ENCODE measurements around the gene CELSR3. TPM values are rescaled to one million over a fixed set of nuclear protein-coding genes. Genes with fewer than 3 reads are reported as not detected.

CELSR3 gene
- total RNA-seq, 2 experiments from 2014 or later: 4.9 to 5.1 TPM

- CTCF ChIA-PET: interaction anchor here (1.7 kb wide), 1 partner anchor 252 kb away, joined by 3 read pairs; no protein-coding TSS in a partner anchor
- Mint-ChIP-seq H3K27me3 (ENCODE audit: low read depth) (no peaks in the 10 kb centered on the region), H3K9me3 (no peaks in the 10 kb centered on the region), H3K36me3 (ENCODE audit: low read depth) (no peaks in the 10 kb centered on the region), H3K4me1 (ENCODE audit: low read depth) (peaks cover 16% of the 10 kb centered on the region), H3K4me3 (no peak overlapping the region), H3K27ac (no peak overlapping the region)
- intact Hi-C loops (cut with micrococcal nuclease): no loop called here
- DNase-seq: no peak
These were observed 9.6 kb downstream of the CELSR3 start for GRCh38 chr3:48652923-48653715.

- CTCF ChIA-PET: interaction anchor here (0.6 to 1.7 kb wide), 2 partner anchors 28 to 251 kb away, joined by 3 to 5 read pairs; no protein-coding TSS in a partner anchor
- Mint-ChIP-seq H3K36me3 (ENCODE audit: low read depth) (peaks cover 1% of the 10 kb centered on the region), H3K27ac (no peak overlapping the region)
These were observed 10.9 kb downstream of the CELSR3 start for GRCh38 chr3:48651771-48652170.

GRCh38 chr3:48650723-48651122 is 12.0 kb downstream of the CELSR3 start:
- intact Hi-C loops (cut with micrococcal nuclease): no loop called here
- CTCF ChIA-PET: interaction anchor here (0.8 kb wide), 1 partner anchor 97 kb away, joined by 4 read pairs; no protein-coding TSS in a partner anchor
- H3K4me3 Mint-ChIP-seq: no peak overlapping the region
- no peak for DNase-seq
- peaks cover 2% of the 10 kb centered on the region for H3K36me3 Mint-ChIP-seq (ENCODE audit: low read depth)
- no peak overlapping the region for H3K27ac Mint-ChIP-seq
- H3K9me3 Mint-ChIP-seq: no peaks in the 10 kb centered on the region
- H3K4me1 Mint-ChIP-seq (ENCODE audit: low read depth): peaks cover 7% of the 10 kb centered on the region
- no peaks in the 10 kb centered on the region for H3K27me3 Mint-ChIP-seq (ENCODE audit: low read depth)

More at GRCh38 chr3:48651771-48652170, 10.9 kb downstream of the CELSR3 start:
- no peak for DNase-seq
- no peaks in the 10 kb centered on the region for H3K9me3 Mint-ChIP-seq
- H3K27me3 Mint-ChIP-seq (ENCODE audit: low read depth): no peaks in the 10 kb centered on the region
- no peak overlapping the region for H3K4me3 Mint-ChIP-seq
- H3K4me1 Mint-ChIP-seq (ENCODE audit: low read depth): peaks cover 10% of the 10 kb centered on the region
- intact Hi-C loops (cut with micrococcal nuclease): no loop called here

GRCh38 chr3:48648188-48648850 is 14.4 kb downstream of the CELSR3 start:
- Mint-ChIP-seq H3K4me3 (no peak overlapping the region), H3K9me3 (no peaks in the 10 kb centered on the region), H3K36me3 (ENCODE audit: low read depth) (peaks cover 2% of the 10 kb centered on the region), H3K4me1 (ENCODE audit: low read depth) (peaks cover 2% of the 10 kb centered on the region), H3K27ac (no peak overlapping the region), H3K27me3 (ENCODE audit: low read depth) (no peaks in the 10 kb centered on the region)
- no peak for DNase-seq
- intact Hi-C loops (cut with micrococcal nuclease): no loop called here
- CTCF ChIA-PET: interaction anchor here (0.7 kb wide), 1 partner anchor 12 kb away, joined by 5 read pairs; no protein-coding TSS in a partner anchor

DNA sequence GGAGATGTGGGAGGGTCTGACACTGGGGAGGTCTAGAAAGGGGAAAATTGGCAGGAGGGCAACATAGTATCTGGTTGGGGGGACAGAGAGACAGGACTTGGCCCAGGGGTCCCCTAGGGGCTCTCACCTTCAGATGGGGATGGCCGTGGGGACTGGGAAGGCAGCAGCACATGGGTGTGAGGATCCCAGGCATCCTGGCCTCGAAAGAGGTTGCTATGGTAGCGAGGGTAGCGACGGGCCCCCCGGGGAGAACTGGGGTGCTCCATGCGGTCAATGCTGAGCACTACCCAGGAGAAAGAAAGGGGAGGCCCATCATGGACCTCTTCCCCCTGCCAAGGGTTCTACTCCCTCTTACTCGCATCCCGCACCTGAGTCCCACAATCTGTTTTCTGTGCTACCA is 15.0 kb downstream of the CELSR3 start:
- Mint-ChIP-seq H3K4me1 (ENCODE audit: low read depth) (peaks cover 2% of the 10 kb centered on the region), H3K9me3 (no peaks in the 10 kb centered on the region), H3K27me3 (ENCODE audit: low read depth) (no peaks in the 10 kb centered on the region), H3K27ac (no peak overlapping the region), H3K36me3 (ENCODE audit: low read depth) (peaks cover 2% of the 10 kb centered on the region), H3K4me3 (no peak overlapping the region)
- CTCF ChIA-PET: no interaction called here
- DNase-seq: no peak
- intact Hi-C loops (cut with micrococcal nuclease): no loop called here

DNA sequence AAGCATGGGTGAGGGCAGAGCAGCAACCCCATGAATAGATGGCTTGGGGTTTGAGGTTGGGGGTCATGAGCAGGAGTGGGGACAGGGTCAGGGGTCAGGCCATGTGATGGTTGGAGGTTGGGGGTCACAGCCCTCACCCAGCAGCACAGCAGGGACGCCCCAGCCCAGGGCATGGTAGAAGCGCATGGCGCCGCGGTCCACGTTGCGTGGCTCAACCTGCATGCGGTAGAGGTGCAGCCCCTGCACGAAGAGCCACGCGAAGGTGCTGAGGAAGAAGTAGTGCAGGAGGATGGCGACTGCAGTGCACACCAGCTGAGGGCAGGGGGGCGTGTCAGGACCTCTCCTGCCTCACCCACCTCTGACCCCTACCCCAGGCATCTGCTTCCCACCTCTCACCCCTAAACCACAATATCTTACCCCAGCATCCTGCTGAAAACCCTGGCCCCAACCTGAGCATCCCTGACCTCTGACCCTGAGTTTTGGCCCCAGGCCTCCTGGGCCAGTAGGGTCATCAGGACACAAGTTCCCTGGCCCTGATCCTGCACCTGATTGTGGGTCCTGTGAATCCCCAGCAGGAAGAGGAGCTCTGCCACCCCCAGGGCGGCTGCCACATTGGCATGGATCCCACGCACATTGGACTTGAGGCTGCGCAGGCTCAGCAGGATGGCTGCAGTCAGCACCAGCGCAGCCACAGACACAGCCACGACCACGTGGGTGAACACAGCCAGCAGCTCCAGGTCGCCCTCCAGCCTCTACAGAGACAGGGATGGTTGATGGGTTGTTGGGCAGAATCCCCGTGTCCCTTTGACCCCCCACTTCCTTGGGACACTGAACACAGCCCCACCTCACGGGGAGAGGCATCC is 17.6 kb downstream of the CELSR3 start:
- H3K27ac Mint-ChIP-seq: no peak overlapping the region
- H3K27me3 Mint-ChIP-seq (ENCODE audit: low read depth): no peaks in the 10 kb centered on the region
- intact Hi-C loops (cut with micrococcal nuclease): no loop called here
- H3K36me3 Mint-ChIP-seq (ENCODE audit: low read depth): peaks cover 2% of the 10 kb centered on the region
- CTCF ChIA-PET: no interaction called here
- H3K4me3 Mint-ChIP-seq: no peak overlapping the region
- no peak for DNase-seq
- no peaks in the 10 kb centered on the region for H3K9me3 Mint-ChIP-seq
- H3K4me1 Mint-ChIP-seq (ENCODE audit: low read depth): peaks cover 2% of the 10 kb centered on the region

DNA sequence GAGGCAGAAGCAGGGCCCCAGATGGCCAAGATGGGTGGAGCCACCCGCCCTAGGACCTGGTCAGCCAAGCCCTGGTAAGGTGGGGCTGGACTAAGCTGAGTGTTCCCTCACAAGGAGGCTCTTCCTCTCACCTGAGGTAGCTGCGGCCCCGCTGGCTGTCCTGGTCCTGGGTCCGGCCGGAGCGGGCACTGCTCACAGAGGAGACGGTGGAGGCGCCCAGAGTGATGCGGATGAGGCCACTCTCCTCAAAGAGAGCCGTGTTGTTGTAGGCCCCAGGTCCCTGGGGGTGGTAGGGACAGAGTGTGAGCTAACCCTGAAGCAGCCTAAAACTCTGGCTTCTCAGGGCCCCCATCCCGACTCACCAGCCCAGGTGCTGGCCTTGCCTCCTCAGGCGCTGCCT is 20.1 kb downstream of the CELSR3 start:
- intact Hi-C loops (cut with micrococcal nuclease): no loop called here
- CTCF ChIA-PET: no interaction called here
- no peak overlapping the region for H3K27ac Mint-ChIP-seq
- no peak for DNase-seq
- H3K36me3 Mint-ChIP-seq (ENCODE audit: low read depth): peaks cover 6% of the 10 kb centered on the region
- no peak overlapping the region for H3K4me3 Mint-ChIP-seq
- H3K4me1 Mint-ChIP-seq (ENCODE audit: low read depth): peaks cover 2% of the 10 kb centered on the region
- H3K9me3 Mint-ChIP-seq: no peaks in the 10 kb centered on the region
- H3K27me3 Mint-ChIP-seq (ENCODE audit: low read depth): no peaks in the 10 kb centered on the region

DNA sequence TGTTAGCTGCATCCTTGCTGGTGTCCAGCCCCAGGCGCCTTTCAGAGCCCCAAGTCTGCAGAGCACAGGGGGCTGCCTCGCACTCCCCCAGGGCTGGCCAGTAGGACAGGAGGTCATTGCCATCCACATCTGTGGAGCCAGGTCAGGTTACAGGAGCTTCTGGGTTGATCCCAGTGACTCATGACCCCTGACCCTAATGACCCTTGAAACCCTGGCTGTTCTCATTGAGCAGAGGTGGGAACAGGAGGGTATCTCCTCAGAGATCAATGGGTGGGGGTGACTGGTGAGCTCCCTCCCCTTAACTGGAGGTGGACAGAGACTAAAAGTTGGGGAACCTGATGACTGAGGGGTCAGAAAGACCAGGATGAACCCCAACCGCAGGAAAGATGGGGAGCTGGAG is 21.3 kb downstream of the CELSR3 start:
- Mint-ChIP-seq H3K9me3 (no peaks in the 10 kb centered on the region), H3K4me3 (no peak overlapping the region), H3K36me3 (ENCODE audit: low read depth) (peaks cover 3% of the 10 kb centered on the region), H3K27ac (no peak overlapping the region), H3K27me3 (ENCODE audit: low read depth) (no peaks in the 10 kb centered on the region), H3K4me1 (ENCODE audit: low read depth) (peaks cover 4% of the 10 kb centered on the region)
- CTCF ChIA-PET: interaction anchor here (0.6 kb wide), 1 partner anchor 229 kb away, joined by 3 read pairs; no protein-coding TSS in a partner anchor
- intact Hi-C loops (cut with micrococcal nuclease): no loop called here
- DNase-seq: no peak

DNA sequence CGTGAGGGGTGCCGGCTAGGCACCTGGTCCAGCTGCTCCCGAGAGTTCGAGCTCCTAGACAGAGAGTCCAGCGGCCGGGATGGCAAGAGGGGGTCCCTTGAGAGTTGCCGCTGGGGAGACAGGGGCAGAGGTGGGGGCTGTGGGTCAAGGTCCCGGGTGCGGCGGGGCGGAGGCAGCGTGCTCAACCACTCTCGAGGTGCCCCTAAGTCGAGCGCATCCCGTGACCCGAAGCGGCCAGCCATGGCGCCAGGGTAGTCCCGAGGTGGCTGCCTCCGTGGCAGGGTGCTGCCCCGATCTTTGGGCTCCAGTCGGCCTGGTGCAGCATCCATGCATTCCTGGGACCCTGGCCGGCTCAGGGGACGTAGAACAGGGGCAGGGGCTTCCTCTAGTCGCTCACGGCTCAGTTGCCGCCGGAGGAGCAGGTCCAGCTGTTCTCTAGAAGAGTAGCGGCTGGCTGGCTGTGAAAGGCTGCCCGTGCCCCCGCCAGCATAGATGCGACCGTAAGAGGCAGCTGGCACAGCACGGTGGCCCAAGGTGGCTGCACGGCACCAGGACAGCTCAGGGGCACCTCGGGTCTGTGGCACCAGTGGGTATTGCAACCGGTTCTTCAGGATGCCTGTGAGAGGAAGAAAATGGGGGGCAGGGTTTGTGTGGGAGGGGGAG is 22.6 kb downstream of the CELSR3 start:
- Mint-ChIP-seq H3K27me3 (ENCODE audit: low read depth) (no peaks in the 10 kb centered on the region), H3K4me1 (ENCODE audit: low read depth) (peaks cover 11% of the 10 kb centered on the region), H3K9me3 (no peaks in the 10 kb centered on the region), H3K36me3 (ENCODE audit: low read depth) (peaks cover 3% of the 10 kb centered on the region), H3K4me3 (no peak overlapping the region), H3K27ac (no peak overlapping the region)
- CTCF ChIA-PET: no interaction called here
- no peak for DNase-seq
- intact Hi-C loops (cut with micrococcal nuclease): loop anchor here (10.0 kb wide), 1 partner anchor 195 kb away; the partner anchor contains the start of genes ATRIP, CCDC51 and TMA7

DNA sequence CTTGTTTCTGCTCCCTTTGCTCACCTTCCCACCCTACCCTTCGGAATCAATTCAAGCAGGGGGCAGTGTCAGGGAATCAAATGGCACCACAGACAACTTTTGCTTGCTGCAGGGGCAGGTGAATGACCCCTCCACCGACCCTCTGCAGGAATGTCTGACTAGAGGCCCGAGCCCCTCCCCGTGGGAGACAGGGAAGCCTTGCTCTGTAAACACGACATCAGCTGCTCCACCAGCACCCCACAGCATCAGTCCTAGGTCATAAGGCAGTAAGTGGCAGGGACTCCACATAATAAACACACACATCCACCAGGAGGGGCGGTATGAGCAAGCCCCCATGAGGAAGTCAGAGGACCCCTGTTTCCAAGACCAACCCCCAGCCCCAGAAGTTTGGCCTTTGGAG is 25.4 kb downstream of the CELSR3 start:
- Mint-ChIP-seq H3K27me3 (ENCODE audit: low read depth) (no peaks in the 10 kb centered on the region), H3K27ac (no peak overlapping the region), H3K36me3 (ENCODE audit: low read depth) (peaks cover 3% of the 10 kb centered on the region), H3K9me3 (no peaks in the 10 kb centered on the region), H3K4me3 (no peak overlapping the region), H3K4me1 (ENCODE audit: low read depth) (peaks cover 18% of the 10 kb centered on the region)
- CTCF ChIA-PET: no interaction called here
- DNase-seq: no peak
- intact Hi-C loops (cut with micrococcal nuclease): loop anchor here (10.0 kb wide), 1 partner anchor 193 kb away; the partner anchor contains the start of genes ATRIP, CCDC51 and TMA7

- intact Hi-C loops (cut with micrococcal nuclease): loop anchor here (10.0 kb wide), 1 partner anchor 191 kb away; the partner anchor contains the start of genes ATRIP, CCDC51 and TMA7
- Mint-ChIP-seq H3K4me1 (ENCODE audit: low read depth) (peaks cover 18% of the 10 kb centered on the region), H3K27ac (no peak overlapping the region), H3K9me3 (no peaks in the 10 kb centered on the region), H3K27me3 (ENCODE audit: low read depth) (no peaks in the 10 kb centered on the region), H3K36me3 (ENCODE audit: low read depth) (peaks cover 3% of the 10 kb centered on the region), H3K4me3 (peak overlapping the region; percentile 89)
- CTCF ChIA-PET: interaction anchor here (0.8 to 3.9 kb wide), 12 partner anchors 13 to 292 kb away, joined by 3 to 22 read pairs (median 5); partner anchors contain the start of genes PRKAR2A and UQCRC1
- DNase-seq: no peak
These were observed 26.5 kb downstream of the CELSR3 start for GRCh38 chr3:48636149-48636655.

All from activated naive CD4-positive, alpha-beta T cell treated with anti-CD3 and anti-CD28 coated beads for 36 hours (primary cell).